Colonic mucosa (tissue), 4 donors: ENCODE measurements around the gene HEXIM2. TPM values are rescaled to one million over a fixed set of nuclear protein-coding genes. Genes with fewer than 3 reads are reported as not detected.

Experiments used
- DNase-seq: peaks from one replicate; pipeline ENCODE4 v3.0.0-alpha.2; 2020
- H3K27ac ChIP-seq: fragments of 200-600 bp; one replicate; pipeline ENCODE4 v1.8.0; 2021
- H3K27me3 ChIP-seq: fragments of 200-600 bp; one replicate; pipeline ENCODE4 v1.8.0; 2021
- H3K36me3 ChIP-seq: fragments of 200-600 bp; one replicate; pipeline ENCODE4 v1.8.0; 2021
- H3K4me1 ChIP-seq: fragments of 200-600 bp; one replicate; pipeline ENCODE4 v1.8.0; 2021; ENCODE audit warnings: mild to moderate bottlenecking
- H3K4me3 ChIP-seq: fragments of 200-600 bp; one replicate; pipeline ENCODE4 v1.8.0; 2021
- H3K9ac ChIP-seq, 2 donors: one replicate each; pipeline ENCODE4 v1.7.0; 2013; ENCODE audit warnings: control low read depth in 2 of 2, low read depth in 2 of 2, low read length in 2 of 2
- H3K9me3 ChIP-seq: fragments of 200-600 bp; one replicate; pipeline ENCODE4 v1.8.0; 2021
- CTCF ChIP-seq: fragments of 200-600 bp; IDR thresholded peaks from one replicate; pipeline ENCODE4 v1.8.0; 2022; ENCODE audit warnings: antibody characterized with exemption, mild to moderate bottlenecking
- intact Hi-C: fragments of 100-400 bp; cut with DNase I; formaldehyde crosslinking; loops from one replicate; pipeline ENCODE4 v1.14.1; 2022
- total RNA-seq, 2 donors: library from RNA; stranded (reverse); fragmentation: NEBNext Ultra II Directional in 1 of 2; extraction: Animal tissue kit (Norgen Biotek cat#: 25700) in 1 of 2; gene quantifications; one replicate each; pipeline ENCODE4 v1.2.1, GENCODE V29; 2021
- donor health status: healthy.
- donor health status: DM: no; HTN: no; CAD: no.
- donor health status: DM: no; HTN: no; CAD: no.

Gene HEXIM2
- total RNA-seq, 2 donors from 2014 or later = 7.2 to 8.1 TPM

GRCh38 chr17:45177563-45177962, 15.9 kb downstream of the HEXIM2 start:
- no peak for TF ChIP-seq CTCF
- H3K4me3 ChIP-seq = no peak overlapping the region
- H3K9me3 ChIP-seq = no peaks in the 10 kb centered on the region
- no peak overlapping the region for H3K9ac ChIP-seq
- intact Hi-C loops = no loop called here
- no peak for DNase-seq
- H3K27ac ChIP-seq = no peak overlapping the region
- no peaks in the 10 kb centered on the region for H3K36me3 ChIP-seq
- H3K27me3 ChIP-seq = no peaks in the 10 kb centered on the region
- peaks cover 4% of the 10 kb centered on the region for H3K4me1 ChIP-seq

GRCh38 chr17:45184144-45184543, 22.5 kb downstream of the HEXIM2 start:
- Histone ChIP-seq H3K27me3 (no peaks in the 10 kb centered on the region), H3K4me1 (no peaks in the 10 kb centered on the region), H3K27ac (no peak overlapping the region), H3K9ac (no peak overlapping the region), H3K4me3 (no peak overlapping the region), H3K36me3 (no peaks in the 10 kb centered on the region), H3K9me3 (no peaks in the 10 kb centered on the region)
- DNase-seq = no peak
- no peak for TF ChIP-seq CTCF
- intact Hi-C loops = no loop called here

GRCh38 chr17:45186801-45187354, 25.2 kb downstream of the HEXIM2 start:
- Histone ChIP-seq H3K4me3 (no peak overlapping the region), H3K9me3 (no peaks in the 10 kb centered on the region), H3K4me1 (no peaks in the 10 kb centered on the region), H3K36me3 (no peaks in the 10 kb centered on the region), H3K27ac (no peak overlapping the region), H3K9ac (no peak overlapping the region), H3K27me3 (no peaks in the 10 kb centered on the region)
- TF ChIP-seq CTCF = no peak
- intact Hi-C loops = no loop called here
- DNase-seq = no peak

GRCh38 chr17:45189009-45189408, 27.3 kb downstream of the HEXIM2 start:
- Histone ChIP-seq H3K9me3 (no peaks in the 10 kb centered on the region), H3K27me3 (no peaks in the 10 kb centered on the region)
- intact Hi-C loops = no loop called here

GRCh38 chr17:45190503-45191255, 29.0 kb downstream of the HEXIM2 start:
- DNase-seq = no peak
- H3K27me3 ChIP-seq = no peaks in the 10 kb centered on the region
- H3K9me3 ChIP-seq = no peaks in the 10 kb centered on the region
- intact Hi-C loops = no loop called here
- no peaks in the 10 kb centered on the region for H3K36me3 ChIP-seq
- no peak overlapping the region for H3K27ac ChIP-seq
- no peak overlapping the region for H3K4me3 ChIP-seq
- no peak for TF ChIP-seq CTCF
- no peak overlapping the region for H3K9ac ChIP-seq
- H3K4me1 ChIP-seq = no peaks in the 10 kb centered on the region

More at GRCh38 chr17:45189009-45189408, 27.3 kb downstream of the HEXIM2 start:
- H3K9ac ChIP-seq = no peak overlapping the region
- no peak overlapping the region for H3K27ac ChIP-seq
- TF ChIP-seq CTCF = no peak
- DNase-seq = no peak
- H3K4me1 ChIP-seq = no peaks in the 10 kb centered on the region
- H3K36me3 ChIP-seq = no peaks in the 10 kb centered on the region
- no peak overlapping the region for H3K4me3 ChIP-seq
